Measurements from ENCODE around the gene FCRLB. TPM values are rescaled to one million over a fixed set of nuclear protein-coding genes. Genes with fewer than 3 reads are reported as not detected.

Gene FCRLB
- total and polyA plus RNA-seq, 2 of the 13 experiments (the other 11 are each of a cell fraction or from before 2014, with no cell fraction given), result 0.08 to 0.11 TPM

DNA sequence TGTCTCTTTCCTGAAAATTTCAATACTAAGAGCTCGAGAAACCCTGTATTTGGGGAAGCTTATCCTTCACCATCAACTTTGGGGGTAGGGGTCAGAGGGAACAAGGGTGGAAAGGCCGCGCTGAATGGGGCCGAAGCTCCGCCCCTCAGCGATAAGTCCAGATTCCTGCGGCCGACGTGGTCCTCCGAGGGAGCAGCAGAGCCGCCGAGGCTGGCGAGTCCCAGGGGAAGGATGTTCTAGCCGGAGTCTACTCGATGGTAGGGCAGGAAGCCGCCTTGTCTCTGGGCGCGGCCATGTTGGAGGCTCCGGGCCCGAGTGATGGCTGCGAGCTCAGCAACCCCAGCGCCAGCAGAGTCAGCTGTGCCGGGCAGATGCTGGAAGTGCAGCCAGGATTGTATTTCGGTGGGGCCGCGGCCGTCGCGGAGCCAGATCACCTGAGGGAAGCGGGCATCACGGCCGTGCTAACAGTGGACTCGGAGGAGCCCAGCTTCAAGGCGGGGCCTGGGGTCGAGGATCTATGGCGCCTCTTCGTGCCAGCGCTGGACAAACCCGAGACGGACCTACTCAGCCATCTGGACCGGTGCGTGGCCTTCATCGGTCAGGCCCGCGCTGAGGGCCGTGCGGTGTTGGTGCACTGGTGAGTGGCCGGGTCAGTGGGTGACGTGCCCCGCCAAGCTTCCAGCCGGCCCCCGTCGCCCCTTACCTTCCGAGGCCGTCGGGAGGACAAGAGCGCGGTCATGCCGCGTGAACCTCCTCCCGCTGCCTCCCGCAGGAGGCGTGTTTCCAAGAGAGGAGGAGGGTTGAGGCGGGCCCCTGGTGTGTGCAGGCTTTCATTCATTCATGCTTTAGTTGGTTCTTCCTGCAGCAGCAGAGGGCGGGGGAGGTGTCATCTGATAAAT is 28.4 kb downstream of the FCRLB start, which contains the start of gene DUSP12 (continued):
- peak; percentile 40; the same call in 1 of the 2 replicates for TF ChIP-seq ZKSCAN8 (CRISPR knock-in tag; IDR thresholded peaks at IDR 0.05; ENCODE audit: borderline replicate concordance)
- TF ChIP-seq, protein P1, sequence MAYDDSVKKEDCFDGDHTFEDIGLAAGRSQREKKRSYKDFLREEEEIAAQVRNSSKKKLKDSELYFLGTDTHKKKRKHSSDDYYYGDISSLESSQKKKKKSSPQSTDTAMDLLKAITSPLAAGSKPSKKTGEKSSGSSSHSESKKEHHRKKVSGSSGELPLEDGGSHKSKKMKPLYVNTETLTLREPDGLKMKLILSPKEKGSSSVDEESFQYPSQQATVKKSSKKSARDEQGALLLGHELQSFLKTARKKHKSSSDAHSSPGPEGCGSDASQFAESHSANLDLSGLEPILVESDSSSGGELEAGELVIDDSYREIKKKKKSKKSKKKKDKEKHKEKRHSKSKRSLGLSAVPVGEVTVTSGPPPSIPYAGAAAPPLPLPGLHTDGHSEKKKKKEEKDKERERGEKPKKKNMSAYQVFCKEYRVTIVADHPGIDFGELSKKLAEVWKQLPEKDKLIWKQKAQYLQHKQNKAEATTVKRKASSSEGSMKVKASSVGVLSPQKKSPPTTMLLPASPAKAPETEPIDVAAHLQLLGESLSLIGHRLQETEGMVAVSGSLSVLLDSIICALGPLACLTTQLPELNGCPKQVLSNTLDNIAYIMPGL (CRISPR knock-in tag; IDR thresholded peaks at IDR 0.05; ENCODE audit: borderline replicate concordance in 1 of 2, low read depth in 1 of 2), result peak; percentile 96 to 97
- TF ChIP-seq, protein P2, sequence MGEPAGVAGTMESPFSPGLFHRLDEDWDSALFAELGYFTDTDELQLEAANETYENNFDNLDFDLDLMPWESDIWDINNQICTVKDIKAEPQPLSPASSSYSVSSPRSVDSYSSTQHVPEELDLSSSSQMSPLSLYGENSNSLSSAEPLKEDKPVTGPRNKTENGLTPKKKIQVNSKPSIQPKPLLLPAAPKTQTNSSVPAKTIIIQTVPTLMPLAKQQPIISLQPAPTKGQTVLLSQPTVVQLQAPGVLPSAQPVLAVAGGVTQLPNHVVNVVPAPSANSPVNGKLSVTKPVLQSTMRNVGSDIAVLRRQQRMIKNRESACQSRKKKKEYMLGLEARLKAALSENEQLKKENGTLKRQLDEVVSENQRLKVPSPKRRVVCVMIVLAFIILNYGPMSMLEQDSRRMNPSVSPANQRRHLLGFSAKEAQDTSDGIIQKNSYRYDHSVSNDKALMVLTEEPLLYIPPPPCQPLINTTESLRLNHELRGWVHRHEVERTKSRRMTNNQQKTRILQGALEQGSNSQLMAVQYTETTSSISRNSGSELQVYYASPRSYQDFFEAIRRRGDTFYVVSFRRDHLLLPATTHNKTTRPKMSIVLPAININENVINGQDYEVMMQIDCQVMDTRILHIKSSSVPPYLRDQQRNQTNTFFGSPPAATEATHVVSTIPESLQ (CRISPR knock-in tag; conservative IDR thresholded peaks at IDR 0.05), result 0 out of 2 replicates have a peak, but pooled peaks have one; percentile 43
- peak; percentile 95 for TF ChIP-seq ASH2L (IDR thresholded peaks at IDR 0.05; ENCODE audit: insufficient read length, low read depth, low read length)
- peak; percentile 86; the same call in 1 of the 2 replicates for TF ChIP-seq MYC (CRISPR knock-in tag; IDR thresholded peaks at IDR 0.05; ENCODE audit: borderline replicate concordance)
- TF ChIP-seq, protein P3, sequence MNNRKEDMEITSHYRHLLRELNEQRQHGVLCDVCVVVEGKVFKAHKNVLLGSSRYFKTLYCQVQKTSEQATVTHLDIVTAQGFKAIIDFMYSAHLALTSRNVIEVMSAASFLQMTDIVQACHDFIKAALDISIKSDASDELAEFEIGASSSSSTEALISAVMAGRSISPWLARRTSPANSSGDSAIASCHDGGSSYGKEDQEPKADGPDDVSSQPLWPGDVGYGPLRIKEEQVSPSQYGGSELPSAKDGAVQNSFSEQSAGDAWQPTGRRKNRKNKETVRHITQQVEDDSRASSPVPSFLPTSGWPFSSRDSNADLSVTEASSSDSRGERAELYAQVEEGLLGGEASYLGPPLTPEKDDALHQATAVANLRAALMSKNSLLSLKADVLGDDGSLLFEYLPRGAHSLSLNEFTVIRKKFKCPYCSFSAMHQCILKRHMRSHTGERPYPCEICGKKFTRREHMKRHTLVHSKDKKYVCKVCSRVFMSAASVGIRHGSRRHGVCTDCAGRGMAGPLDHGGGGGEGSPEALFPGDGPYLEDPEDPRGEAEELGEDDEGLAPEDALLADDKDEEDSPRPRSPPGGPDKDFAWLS (CRISPR knock-in tag; IDR thresholded peaks at IDR 0.05; ENCODE audit: borderline replicate concordance), result 0 out of 2 replicates have a peak, but pooled peaks have one; percentile 56
- no peak for TF ChIP-seq ZNF234 (CRISPR knock-in tag; conservative IDR thresholded peaks at IDR 0.05)
- TF ChIP-seq, protein P4, sequence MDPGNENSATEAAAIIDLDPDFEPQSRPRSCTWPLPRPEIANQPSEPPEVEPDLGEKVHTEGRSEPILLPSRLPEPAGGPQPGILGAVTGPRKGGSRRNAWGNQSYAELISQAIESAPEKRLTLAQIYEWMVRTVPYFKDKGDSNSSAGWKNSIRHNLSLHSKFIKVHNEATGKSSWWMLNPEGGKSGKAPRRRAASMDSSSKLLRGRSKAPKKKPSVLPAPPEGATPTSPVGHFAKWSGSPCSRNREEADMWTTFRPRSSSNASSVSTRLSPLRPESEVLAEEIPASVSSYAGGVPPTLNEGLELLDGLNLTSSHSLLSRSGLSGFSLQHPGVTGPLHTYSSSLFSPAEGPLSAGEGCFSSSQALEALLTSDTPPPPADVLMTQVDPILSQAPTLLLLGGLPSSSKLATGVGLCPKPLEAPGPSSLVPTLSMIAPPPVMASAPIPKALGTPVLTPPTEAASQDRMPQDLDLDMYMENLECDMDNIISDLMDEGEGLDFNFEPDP (CRISPR knock-in tag; conservative IDR thresholded peaks at IDR 0.05), result no peak
- TF ChIP-seq KDM5A (IDR thresholded peaks at IDR 0.05; ENCODE audit: borderline replicate concordance, low read length), result peak; percentile 29; the same call in 1 of the 2 replicates
- TF ChIP-seq ZNF446 (CRISPR knock-in tag; IDR thresholded peaks at IDR 0.05), result no peak; the same call in 1 of the 2 replicates
- peak; percentile 95 for TF ChIP-seq PHF20 (CRISPR knock-in tag; IDR thresholded peaks at IDR 0.05)
- peak; percentile 53 for TF ChIP-seq ZNF749 (CRISPR knock-in tag; IDR thresholded peaks at IDR 0.05; ENCODE audit: borderline replicate concordance)
- TF ChIP-seq CC2D1A (CRISPR knock-in tag; IDR thresholded peaks at IDR 0.05), result 0 out of 2 replicates have a peak, but pooled peaks have one; percentile 85
- peak; percentile 80 for TF ChIP-seq ZNF768 (CRISPR knock-in tag; IDR thresholded peaks at IDR 0.05)
- TF ChIP-seq, protein P5, sequence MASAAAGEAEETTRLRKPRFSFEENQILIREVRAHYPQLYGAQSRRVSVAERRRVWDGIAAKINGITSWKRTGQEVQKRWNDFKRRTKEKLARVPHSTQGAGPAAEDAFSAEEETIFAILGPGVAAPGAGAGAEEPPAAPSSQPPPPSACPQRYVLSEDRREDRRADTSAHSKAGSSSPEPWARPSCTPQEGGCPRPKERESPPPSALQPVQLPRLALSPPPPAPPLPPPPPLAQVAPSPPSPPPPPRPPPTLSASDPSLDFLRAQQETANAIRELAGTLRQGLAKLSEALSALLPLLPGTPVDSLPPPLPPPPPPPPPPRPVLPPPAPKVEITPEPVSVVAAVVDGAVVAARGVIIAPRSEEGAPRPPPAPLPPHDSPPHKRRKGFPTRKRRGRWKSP (CRISPR knock-in tag; IDR thresholded peaks at IDR 0.05), result peak; percentile 53; the same call in 1 of the 2 replicates
- peak; percentile 77 for TF ChIP-seq ELF1 (CRISPR knock-in tag; IDR thresholded peaks at IDR 0.05)
- TF ChIP-seq THAP11 (CRISPR knock-in tag; IDR thresholded peaks at IDR 0.05), result peak; percentile 86
- TF ChIP-seq ZNF138 (CRISPR knock-in tag; IDR thresholded peaks at IDR 0.05; ENCODE audit: low read depth), result no peak
- TF ChIP-seq ZNF235 (CRISPR knock-in tag; IDR thresholded peaks at IDR 0.05; ENCODE audit: borderline replicate concordance), result peak; percentile 83; the same call in 1 of the 2 replicates

All from HepG2 (cell line).